ENCODE results near the gene CHPF. TPM values are rescaled to one million over a fixed set of nuclear protein-coding genes. Genes with fewer than 3 reads are reported as not detected.

Gene CHPF
- total RNA-seq, 1 donor from 2014 or later: 3.2 TPM

- DNase-seq: no peak
Measured at GRCh38 chr2:219551441-219552381, 8.1 kb upstream of the CHPF start.

- no peak for DNase-seq
Measured at GRCh38 chr2:219549619-219550018, 6.0 kb upstream of the CHPF start.

- DNase-seq: no peak
Measured at GRCh38 chr2:219548990-219549389, 5.4 kb upstream of the CHPF start.

DNA sequence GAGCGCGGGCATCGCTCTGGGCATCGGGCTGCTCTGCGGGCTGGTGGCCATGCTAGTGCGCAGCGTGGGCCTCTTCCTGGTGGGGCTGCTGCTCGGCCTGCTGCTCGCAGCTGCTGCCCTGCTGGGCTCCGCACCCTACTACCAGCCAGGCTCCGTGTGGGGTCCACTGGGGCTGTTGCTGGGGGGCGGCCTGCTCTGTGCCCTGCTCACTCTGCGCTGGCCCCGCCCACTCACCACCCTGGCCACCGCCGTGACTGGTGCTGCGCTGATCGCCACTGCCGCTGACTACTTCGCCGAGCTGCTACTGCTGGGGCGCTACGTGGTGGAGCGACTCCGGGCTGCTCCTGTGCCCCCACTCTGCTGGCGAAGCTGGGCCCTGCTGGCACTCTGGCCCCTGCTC, 4.0 kb upstream of the CHPF start:
- no peak for DNase-seq

DNA sequence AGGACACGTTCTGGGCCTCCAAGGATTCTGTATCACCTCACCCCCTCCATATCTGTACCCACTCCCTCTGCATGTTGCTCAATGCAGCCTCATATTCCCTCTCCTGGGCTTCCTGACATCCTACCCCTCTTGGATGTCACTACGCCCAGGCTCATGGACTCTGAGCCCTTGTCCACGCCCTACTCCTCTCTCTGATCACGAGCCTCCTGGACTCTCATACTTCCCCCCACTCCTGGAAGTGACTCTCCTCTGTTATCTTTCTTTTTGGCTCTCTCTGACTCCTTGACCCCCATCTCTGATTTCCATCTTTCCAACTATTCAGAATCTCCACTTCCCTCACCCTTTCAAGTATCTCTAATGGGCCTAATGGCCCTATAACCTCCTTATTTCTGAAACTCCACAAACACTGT, 2.3 kb upstream of the CHPF start:
- no peak for DNase-seq

- no peak for DNase-seq
Measured at GRCh38 chr2:219545295-219545942, 1.8 kb upstream of the CHPF start.

DNA sequence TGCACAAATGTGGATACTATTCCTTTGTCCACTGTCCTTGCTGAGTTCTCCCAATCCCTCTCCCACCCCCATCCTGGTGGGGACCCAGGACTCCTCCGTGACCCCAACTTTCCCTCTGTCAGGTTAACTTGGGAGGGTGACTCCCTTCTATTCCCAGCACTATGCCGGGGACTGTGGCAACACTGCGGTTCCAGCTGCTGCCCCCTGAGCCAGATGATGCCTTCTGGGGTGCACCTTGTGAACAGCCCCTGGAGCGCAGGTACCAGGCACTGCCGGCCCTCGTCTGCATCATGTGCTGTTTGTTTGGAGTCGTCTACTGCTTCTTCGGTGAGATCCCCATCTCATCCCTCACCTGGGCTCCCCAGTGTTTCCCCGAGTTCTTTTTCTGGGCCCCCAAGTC, 958 bp upstream of the CHPF start:
- no peak for DNase-seq

GRCh38 chr2:219542931-219543595, 546 bp downstream of the CHPF start:
- DNase-seq: peak; percentile 18

GRCh38 chr2:219541611-219542180, 1.9 kb downstream of the CHPF start:
- peak; percentile 82 for DNase-seq

- DNase-seq: no peak
Measured at GRCh38 chr2:219540784-219541504, 2.7 kb downstream of the CHPF start.

- no peak for DNase-seq
Measured at GRCh38 chr2:219539926-219540678, 3.5 kb downstream of the CHPF start.

- no peak for DNase-seq
Measured at GRCh38 chr2:219538956-219539788, 4.4 kb downstream of the CHPF start.

- no peak for DNase-seq
Measured at GRCh38 chr2:219538504-219538951, 5.1 kb downstream of the CHPF start.

DNA sequence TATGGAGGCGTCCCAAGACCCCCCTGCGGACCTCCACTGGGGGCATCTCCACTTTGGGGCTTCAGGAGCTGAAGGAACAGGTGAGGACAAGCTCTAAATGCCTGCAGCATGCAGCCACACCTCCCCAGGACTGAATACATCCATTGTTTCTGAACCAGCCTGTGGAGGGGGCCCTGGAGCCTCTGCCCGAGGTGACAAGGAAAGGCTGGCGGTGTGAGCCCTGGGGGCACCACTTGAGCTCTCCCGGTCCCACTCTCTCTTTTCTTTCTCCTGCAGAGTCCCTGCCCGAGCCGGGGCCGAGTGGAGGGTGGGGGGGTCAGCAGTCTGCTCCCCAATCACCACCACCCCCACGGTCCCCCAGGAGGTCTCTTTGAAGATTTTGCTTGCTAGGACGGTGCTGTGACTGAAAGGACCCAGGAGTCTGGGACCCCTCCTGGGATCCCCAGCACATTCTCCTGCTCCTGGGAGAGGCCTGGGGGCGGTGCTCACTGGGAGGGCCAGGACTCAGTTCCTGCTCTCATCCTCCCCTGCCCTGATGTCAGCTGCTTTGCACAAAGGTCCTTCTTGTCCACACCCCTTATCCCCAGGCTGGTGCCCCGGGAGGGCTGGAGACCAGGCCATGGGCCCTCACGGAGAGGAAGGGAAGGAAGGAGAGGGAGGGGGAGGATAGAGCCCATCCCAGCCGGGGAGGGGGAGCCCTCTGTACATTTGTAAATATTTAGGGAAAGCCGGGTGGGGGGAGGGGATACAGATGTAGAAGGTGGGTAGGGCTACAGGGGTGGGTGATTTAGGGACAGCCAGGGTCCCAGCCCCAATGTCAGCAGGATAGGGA, 5.7 kb downstream of the CHPF start:
- no peak for DNase-seq

DNA sequence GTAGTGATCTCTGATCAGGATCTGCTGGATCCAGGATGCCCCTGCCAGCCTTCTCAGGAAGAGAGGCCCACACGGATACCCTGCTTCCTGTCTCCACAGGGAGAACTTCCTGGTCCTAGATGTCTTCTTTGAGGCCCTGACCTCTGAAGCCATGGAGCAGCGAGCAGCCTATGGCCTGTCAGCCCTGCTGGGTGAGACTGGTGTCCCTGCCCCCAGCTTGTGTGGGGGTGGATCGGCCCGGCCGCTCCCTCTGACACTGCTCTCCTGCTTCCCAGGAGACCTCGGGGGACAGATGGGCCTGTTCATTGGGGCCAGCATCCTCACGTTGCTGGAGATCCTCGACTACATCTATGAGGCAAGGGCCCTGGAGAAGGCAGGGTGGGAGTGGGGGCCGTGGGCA, 6.6 kb downstream of the CHPF start:
- no peak for DNase-seq

DNA sequence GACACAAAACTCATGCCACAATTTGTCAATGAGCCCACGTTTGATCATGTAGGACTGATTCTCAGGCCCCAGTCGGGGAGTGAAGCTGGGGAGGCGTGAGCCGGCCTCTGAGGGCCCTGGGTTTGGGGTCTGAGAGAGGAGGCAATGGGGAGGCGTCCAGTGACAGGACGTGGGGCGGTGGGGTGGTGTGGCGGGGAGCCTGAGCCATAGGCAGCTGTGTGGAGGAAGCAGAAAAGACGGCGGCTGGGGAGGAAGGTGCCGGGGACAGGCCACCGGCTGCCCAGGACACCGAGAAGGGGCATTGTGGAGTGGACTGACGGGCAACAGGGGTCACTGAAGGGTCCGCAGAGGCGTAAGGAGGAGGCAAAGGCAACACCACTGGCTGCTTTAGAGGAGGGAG, 7.2 kb downstream of the CHPF start:
- no peak for DNase-seq

DNA sequence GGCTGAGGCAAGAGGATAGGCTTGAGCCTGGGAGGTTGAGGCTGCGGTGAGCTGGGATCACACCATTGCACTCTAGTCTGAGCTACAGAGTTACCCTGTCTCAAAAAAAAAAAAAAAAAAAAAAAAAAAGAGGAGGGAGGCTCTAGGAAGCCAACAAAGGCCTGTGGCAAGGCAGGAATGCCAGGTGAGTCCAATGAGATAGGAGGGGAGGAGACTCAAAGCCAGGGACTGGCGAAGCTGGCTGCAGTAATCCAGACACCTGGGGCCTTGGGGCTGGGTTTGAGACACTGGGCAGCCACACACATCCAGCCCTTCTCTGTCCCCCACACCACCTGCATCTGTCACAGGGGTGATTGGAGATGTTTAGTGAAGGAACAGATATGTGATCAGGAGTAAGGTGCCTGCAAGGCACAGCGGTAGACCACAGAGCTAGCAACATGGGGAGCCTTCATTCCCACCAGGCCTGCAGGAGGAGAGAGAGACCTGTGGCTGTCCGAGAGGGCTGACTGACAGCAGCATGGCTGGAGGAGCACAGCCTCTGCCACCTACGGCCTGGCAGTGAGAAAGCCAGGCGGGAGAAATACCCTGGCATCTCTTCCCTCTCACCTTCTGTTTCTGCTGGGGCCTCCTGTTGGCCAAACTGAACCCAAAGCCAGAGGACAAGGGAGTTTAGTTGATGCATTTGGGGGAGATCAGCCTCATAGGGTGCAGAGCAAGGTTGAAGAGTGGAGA, 9.5 kb downstream of the CHPF start:
- DNase-seq: no peak

DNA sequence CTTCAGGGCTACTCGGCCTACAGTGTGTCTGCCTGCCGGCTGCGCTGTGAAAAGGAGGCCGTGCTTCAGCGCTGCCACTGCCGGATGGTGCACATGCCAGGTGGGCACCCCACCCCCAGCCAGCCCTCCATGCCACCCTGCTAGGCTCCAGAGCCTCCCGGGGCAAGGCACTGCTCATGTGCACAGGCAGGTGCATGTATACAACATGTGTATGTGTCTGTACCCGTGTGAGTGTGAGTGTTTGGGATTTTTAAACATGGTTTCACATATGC, 11.3 kb downstream of the CHPF start:
- DNase-seq: no peak
